Activated CD8-positive, alpha-beta memory T cell treated with anti-CD3 and anti-CD28 coated beads for 48 hours (primary cell): ENCODE results near the gene CHRDL2.
"Not testable (repeated sequence)": the region's sequence is repeated elsewhere in the genome, so short reads cannot be mapped to it uniquely, and the experiment has no call there.

Experiments
- DNase-seq, 3 experiments: peaks; one replicate each; pipeline ENCODE4 v3.0.0-alpha.2; 2020; ENCODE audit warnings: low read depth in 2 of 3, low spot score in 2 of 3

The CHRDL2 gene

GRCh38 chr11:74731301-74732094, at the start of gene CHRDL2:
Gene CHRDL2, minus strand, starts transcription at chr11:74731426. Its CDS starts 538 bp downstream, at chr11:74730888.
- no peak for DNase-seq

GRCh38 chr11:74780248-74781005, 49.2 kb upstream of the CHRDL2 start:
- no peak for DNase-seq

- DNase-seq = no peak
Observed at GRCh38 chr11:74778581-74778980, 47.4 kb upstream of the CHRDL2 start.

GRCh38 chr11:74777877-74778276, 46.7 kb upstream of the CHRDL2 start:
- DNase-seq = no peak

- DNase-seq = no peak
Observed at GRCh38 chr11:74777038-74777437, 45.8 kb upstream of the CHRDL2 start.

- no peak for DNase-seq
Observed at GRCh38 chr11:74776546-74776945, 45.3 kb upstream of the CHRDL2 start.

- DNase-seq = no peak
Observed at GRCh38 chr11:74775762-74776161, 44.5 kb upstream of the CHRDL2 start.

- DNase-seq = no peak
Observed at GRCh38 chr11:74773476-74773875, 42.2 kb upstream of the CHRDL2 start.

GRCh38 chr11:74771139-74771538, 39.9 kb upstream of the CHRDL2 start:
- DNase-seq = no peak

- no peak for DNase-seq
Observed at GRCh38 chr11:74770456-74770855, 39.2 kb upstream of the CHRDL2 start.

- no peak for DNase-seq
Observed at GRCh38 chr11:74769055-74769707, 38.0 kb upstream of the CHRDL2 start.

GRCh38 chr11:74768172-74768651, 37.0 kb upstream of the CHRDL2 start:
- DNase-seq = peak in 1 of 3 experiments; percentile 36

- DNase-seq = no peak
Observed at GRCh38 chr11:74766905-74767304, 35.7 kb upstream of the CHRDL2 start.

GRCh38 chr11:74756571-74756970, 25.3 kb upstream of the CHRDL2 start:
- no peak for DNase-seq

- no peak for DNase-seq
Observed at GRCh38 chr11:74755395-74755995, 24.3 kb upstream of the CHRDL2 start.

GRCh38 chr11:74754507-74755252, 23.5 kb upstream of the CHRDL2 start:
- DNase-seq = no peak

- no peak for DNase-seq
Observed at GRCh38 chr11:74751303-74751702, 20.1 kb upstream of the CHRDL2 start.

GRCh38 chr11:74750598-74750997, 19.4 kb upstream of the CHRDL2 start:
- DNase-seq = not testable (repeated sequence)

GRCh38 chr11:74749965-74750296, 18.7 kb upstream of the CHRDL2 start:
- DNase-seq = no peak

- peak in 2 of 3 experiments; percentile 23 to 46 for DNase-seq
Observed at GRCh38 chr11:74749127-74749964, 18.1 kb upstream of the CHRDL2 start.
